Epidermal melanocyte (primary cell): ENCODE data around the gene MYH10.
"Not testable (repeated sequence)": the region's sequence is repeated elsewhere in the genome, so short reads cannot be mapped to it uniquely, and the experiment has no call there.

Experiments used
- DNase-seq: peaks from one replicate; pipeline ENCODE4 v3.0.0; 2011; ENCODE audit warnings: low spot score; ENCODE audit not compliant: insufficient read length

MYH10 gene

DNA sequence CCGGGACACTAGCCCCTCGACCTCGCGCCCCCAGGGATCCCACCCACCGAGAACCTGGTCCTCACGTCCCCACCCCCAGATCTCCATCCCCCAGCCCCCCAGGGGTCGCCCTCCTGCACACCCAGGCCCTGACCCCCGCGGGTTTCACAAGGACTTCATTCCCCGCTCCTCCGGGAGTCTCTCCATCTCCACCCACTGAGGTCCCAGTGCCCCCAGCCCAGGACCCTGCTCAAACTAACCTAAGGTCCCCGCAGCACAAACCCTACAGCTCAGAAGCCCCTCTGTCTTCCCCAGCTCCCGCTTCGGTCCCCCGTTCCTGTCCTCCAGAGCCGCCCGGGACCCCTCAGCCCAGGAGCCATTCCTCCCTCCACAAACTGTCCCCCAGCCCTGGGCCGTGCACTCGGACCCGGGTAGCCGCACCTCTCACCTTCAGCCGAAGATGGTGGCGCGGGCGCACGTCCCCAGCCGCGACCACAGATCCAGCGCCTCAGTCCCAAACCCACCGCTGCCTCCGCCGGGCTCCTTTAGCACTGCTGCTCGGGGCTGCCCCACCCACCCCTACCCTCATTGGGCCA is at the start of gene MYH10:
Gene MYH10 (minus strand): TSS at position 499 of the 575 bp plus-strand sequence. CDS start 7,479 bp downstream, outside the sequence.
- no peak for DNase-seq

DNA sequence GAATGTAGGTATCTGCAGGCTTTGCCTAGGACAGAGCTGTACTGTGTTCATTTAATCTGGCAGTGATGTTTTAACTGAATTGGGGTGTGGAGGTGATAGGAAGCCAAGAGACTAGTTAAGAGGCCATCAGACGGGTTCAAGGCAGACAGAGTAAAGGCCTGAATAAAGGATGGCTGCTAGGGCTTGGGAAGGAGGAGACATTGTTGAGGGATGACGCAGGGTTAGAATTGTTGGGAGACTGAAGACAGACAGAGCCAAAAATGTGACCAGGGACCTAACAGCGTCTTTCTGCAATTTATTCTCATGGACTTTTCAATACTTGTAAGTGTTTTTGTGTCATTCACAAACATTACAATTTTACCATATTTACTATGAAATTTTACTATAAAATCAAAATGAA is 48.6 kb upstream of the MYH10 start:
- DNase-seq, result no peak

- no peak for DNase-seq
These were observed 44.8 kb upstream of the MYH10 start for GRCh38 chr17:8675306-8675705.

DNA sequence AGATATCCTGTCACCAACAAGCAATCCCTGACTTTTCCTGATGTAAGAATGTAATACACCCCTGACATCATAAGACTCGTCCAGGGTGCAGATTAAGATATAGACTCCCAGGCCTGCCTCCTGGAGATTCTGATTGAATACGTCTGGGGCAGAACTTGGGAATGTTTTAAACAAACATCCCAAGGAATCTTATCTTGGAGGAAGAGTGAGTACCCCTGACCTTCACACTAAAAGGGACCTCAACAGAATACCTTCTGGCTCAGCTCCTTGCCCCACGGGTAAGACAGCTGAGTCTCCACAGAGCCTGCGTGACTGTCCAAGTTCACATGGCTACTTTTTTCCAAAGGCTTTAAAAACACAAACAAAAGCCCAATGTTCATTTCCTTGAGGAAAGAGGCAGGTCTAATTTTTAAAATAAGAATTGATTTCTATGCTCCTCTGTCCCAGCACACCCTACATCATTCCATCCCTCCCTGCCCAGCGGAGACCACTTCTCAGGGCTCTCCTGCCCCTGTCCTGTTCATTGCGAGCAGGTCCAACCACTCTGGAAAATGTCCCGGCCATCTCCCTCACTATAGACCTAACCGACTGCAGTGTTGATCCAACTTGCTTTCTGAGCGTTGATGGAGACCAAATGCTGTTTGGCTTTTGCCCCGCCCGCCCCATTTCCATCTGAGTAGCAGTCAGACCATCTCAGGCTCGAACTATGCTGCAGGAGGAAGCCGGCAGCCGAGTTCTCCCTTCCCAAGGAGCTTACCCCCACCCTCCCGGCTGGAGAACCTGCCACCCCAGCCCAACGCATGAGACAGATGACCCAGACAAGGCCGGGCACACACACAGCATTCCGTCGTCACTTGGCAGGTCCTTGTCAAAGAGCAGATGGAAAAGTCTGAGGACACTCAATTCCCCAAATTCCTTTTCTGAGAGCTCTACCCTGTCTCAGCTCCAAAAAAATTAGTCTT is 44.1 kb upstream of the MYH10 start:
- DNase-seq, result no peak

DNA sequence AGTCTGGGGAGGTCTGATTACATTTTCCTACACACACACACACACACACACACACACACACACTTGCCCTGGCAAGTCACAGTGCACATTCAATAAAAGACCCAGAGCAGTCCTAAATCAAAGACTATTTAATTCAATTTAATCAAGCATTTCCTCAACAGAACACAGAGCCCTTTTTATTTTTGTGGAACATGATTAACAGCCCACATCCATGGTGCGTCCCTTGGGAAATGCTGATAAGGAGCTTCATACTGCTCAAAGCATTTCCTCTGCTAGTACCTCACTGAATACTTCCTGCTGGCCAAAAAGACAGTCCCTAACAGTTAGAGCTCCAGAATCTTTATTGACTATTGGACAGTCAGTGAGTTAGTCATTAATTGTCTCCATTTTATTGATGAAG is 43.1 kb upstream of the MYH10 start:
- peak; percentile 76 for DNase-seq

GRCh38 chr17:8672326-8672725 is 41.8 kb upstream of the MYH10 start:
- no peak for DNase-seq

- no peak for DNase-seq
These were observed 39.9 kb upstream of the MYH10 start for GRCh38 chr17:8670421-8670820.

GRCh38 chr17:8668176-8668740 is 37.7 kb upstream of the MYH10 start:
- DNase-seq, result no peak

DNA sequence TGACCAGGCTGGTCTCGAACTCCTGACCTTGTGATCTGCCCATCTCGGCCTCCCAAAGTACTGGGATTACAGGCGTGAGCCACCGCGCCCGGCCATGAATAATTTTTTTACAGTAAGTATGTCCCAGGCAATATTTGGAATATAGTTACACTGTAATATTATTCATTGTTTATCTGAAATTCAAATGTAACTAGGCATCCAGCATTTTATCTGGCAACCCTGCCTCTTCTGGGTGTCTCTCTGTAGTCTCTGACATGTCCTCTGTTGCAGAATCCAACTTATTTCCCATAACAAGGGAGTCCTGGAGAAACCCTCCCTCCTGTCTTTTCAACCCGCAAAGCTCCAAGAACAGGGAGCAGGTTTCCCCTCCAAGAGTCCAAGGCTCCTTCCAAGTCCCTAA is 36.9 kb upstream of the MYH10 start:
- no peak for DNase-seq

DNA sequence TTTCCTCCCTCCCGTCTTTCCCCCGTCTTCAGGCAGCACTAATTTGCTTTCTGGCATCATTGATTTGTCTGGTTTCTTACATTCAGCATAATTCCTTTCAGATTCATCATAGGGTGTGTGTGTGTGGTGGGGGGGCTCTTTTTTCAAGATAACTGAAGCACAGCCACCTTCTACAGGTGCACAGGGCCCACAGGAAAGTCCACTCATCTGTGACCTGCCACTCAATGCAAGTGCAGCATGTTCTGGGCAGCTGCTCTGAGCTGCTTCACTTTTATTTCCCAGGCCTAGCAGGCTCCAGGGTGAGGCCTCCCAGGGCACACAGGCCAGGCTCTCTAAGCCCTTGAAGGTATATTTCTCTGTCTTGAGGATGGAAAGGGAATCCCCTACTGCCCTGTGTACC is 35.2 kb upstream of the MYH10 start:
- no peak for DNase-seq

DNA sequence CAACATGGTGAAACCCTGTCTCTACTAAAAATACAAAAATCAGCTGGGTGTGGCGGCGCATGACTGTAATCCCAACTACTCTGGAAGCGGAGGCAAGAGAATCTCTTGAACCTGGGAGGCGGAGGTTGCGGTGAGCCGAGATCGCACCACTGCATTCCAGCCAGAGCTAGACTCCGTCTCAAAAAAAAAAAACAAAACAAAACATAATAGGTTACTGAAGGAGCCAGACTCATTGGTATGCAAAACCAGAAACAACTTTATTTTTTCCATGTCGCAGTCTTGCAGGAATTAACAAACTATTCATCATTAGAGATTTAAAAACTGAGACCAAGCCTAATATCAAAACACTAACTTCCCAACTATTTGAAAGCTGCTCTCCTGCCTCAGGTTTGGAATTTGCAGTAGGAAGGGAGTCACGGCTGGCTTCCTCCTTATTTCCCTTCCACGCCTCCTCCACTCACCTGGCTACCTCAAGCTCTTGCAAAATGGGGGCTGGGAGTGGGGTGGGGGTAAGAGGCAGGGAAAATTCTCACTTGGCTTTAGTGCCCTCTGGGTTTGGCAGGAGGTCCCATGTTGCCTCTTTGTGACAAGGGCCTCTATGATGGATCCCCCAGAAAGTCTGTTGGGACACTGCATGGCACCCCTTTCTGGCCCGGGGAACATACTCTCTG is 34.1 kb upstream of the MYH10 start:
- no peak for DNase-seq

DNA sequence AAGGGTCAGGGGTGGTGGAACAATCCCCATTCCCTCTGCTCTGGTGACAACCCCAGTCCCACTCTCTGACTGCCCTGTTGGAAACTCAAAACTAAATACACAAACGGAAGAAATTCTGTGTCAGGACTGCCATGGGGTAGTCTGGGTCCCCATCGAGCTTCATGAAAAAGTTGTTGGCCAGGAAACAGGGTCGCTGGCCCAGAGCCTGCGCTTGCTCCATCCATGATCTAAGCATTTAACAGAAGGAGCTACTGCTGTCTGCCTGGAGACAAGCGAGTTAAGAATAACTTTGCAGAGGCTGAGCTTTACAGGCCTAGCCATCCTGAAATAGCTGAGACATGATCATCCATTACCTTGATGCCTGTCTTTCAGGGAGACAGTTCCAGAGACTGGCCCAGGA is 32.4 kb upstream of the MYH10 start:
- DNase-seq, result no peak

GRCh38 chr17:8662076-8662831 is 31.7 kb upstream of the MYH10 start:
- no peak for DNase-seq

GRCh38 chr17:8660709-8661108 is 30.2 kb upstream of the MYH10 start:
- not testable (repeated sequence) for DNase-seq

- no peak for DNase-seq
These were observed 29.4 kb upstream of the MYH10 start for GRCh38 chr17:8659758-8660410.

DNA sequence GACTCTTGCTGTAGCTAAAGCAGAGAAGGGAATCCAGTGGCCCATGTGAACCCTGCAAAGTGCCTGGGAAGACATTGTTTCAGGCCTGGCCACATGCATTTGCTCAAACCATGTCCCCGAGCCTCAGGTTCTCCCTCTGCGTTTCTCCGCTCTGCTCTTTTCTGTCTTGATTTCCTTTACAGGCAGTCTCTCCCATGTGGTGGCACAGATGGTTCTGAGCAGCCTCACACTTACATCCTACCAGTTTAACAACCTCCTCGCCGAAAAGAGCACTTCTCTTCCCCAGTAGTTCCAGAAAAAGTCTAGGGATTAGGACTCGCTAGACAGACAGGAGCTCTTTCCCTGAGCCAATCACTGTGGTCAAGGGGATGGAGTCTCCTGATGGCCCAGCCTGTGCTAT is 28.3 kb upstream of the MYH10 start:
- DNase-seq, result no peak

- DNase-seq, result no peak
These were observed 26.2 kb upstream of the MYH10 start for GRCh38 chr17:8656693-8657092.

DNA sequence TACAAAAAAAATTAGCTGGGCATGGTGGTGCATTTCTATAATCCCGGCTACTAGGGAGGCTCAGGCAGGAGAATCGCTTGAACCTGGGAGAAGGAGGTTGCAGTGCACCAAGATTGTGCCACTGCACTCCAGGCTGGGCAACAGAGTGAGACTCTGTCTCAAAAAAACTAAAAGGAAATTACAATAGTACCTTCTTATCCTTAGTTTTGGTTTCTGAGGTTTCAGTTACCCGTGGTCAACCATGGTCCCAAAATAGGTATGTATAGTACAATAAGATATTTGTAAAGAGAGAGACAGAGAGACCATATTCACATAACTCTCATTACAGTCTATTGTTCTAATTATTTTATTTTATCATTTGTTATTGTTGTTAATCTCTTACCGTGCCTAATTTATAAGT is 24.3 kb upstream of the MYH10 start:
- DNase-seq, result no peak

- no peak for DNase-seq
These were observed 20.5 kb upstream of the MYH10 start for GRCh38 chr17:8651013-8651412.

DNA sequence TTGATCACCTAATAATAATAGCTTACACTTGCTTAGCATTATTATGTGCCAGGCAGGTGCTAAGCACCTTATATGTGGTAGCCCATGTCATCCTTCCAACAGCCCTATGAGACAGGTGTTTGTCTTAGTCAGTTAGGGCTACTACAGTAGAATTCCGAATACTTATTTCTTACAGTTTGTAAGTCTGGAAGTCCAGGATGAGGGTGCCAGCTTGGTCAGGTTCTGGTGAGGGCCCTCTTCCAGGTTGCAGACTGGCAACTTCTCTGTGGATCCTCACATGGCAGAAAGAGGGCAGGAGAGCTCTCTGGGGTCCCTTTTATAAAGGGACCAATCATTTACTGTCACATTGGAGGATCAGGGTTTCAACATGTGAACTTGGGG is 19.6 kb upstream of the MYH10 start:
- DNase-seq, result no peak
